ENCODE results near the gene FOXN4. TPM values are rescaled to one million over a fixed set of nuclear protein-coding genes. Genes with fewer than 3 reads are reported as not detected.

FOXN4 gene
- polyA plus RNA-seq, 1 donor (not counting 4 experiments of a cell fraction or from before 2014, with no cell fraction given), result not detected

DNA sequence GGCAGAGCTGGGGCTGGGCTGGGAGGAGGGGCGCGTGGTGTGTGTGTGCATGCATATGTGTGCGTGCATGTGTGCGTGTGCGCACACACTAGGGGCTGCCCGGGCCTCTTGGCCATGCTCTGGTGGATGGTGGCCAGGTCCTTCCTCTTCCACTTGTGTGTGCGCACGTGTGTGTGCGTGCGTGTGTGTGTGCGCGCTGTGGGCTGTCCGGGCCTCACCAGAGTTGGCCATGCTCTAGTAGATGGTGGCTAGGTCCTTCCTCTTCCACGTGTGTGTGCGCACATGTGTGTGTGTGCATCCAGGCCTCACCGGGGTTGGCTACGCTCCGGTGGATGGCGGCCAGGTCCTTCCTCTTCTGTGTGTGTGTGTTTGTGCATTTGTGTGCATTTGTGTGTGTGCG, 24.7 kb downstream of the FOXN4 start:
- TF ChIP-seq EZH2 (IDR thresholded peaks at IDR 0.05; ENCODE audit: low read length), result no peak
- TF ChIP-seq, protein P1, sequence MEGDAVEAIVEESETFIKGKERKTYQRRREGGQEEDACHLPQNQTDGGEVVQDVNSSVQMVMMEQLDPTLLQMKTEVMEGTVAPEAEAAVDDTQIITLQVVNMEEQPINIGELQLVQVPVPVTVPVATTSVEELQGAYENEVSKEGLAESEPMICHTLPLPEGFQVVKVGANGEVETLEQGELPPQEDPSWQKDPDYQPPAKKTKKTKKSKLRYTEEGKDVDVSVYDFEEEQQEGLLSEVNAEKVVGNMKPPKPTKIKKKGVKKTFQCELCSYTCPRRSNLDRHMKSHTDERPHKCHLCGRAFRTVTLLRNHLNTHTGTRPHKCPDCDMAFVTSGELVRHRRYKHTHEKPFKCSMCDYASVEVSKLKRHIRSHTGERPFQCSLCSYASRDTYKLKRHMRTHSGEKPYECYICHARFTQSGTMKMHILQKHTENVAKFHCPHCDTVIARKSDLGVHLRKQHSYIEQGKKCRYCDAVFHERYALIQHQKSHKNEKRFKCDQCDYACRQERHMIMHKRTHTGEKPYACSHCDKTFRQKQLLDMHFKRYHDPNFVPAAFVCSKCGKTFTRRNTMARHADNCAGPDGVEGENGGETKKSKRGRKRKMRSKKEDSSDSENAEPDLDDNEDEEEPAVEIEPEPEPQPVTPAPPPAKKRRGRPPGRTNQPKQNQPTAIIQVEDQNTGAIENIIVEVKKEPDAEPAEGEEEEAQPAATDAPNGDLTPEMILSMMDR (optimal IDR thresholded peaks at IDR 0.05 in 1 of 3, IDR thresholded peaks at IDR 0.05 in 1 of 3, conservative IDR thresholded peaks at IDR 0.05 in 1 of 3; ENCODE audit: extremely low read depth in 1 of 3, insufficient read depth in 2 of 3, low read length in 3 of 3), result no peak
- FAIRE-seq (no peak), DNase-seq (ENCODE audit: low read depth, low spot score) (no peak)
- Histone ChIP-seq H3K4me2 (ENCODE audit: control insufficient read depth, extremely low read depth, insufficient read depth, low read depth, low read length) (no peak overlapping the region), H3K9me3 (ENCODE audit: control insufficient read depth, low read depth, low read length) (no peaks in the 10 kb centered on the region), H4K20me1 (ENCODE audit: control insufficient read depth, extremely low read depth, insufficient read depth, low read length) (no peaks in the 10 kb centered on the region), H3K9ac (ENCODE audit: control insufficient read depth, extremely low read depth, insufficient read depth, low read length) (no peak overlapping the region), H3K4me3 (ENCODE audit: control insufficient read depth in 2 of 3, extremely low read depth in 1 of 3, insufficient read depth in 2 of 3, low read depth in 1 of 3, low read length in 3 of 3) (no peak overlapping the region), H2AFZ (ENCODE audit: control insufficient read depth, low read length) (no peak overlapping the region), H3K79me2 (ENCODE audit: control insufficient read depth, insufficient read depth, low read length) (no peaks in the 10 kb centered on the region), H3K27ac (ENCODE audit: control insufficient read depth, insufficient read depth, low read length) (no peak overlapping the region), H3K27me3 (ENCODE audit: control insufficient read depth, extremely low read depth, insufficient read depth, low read length) (no peaks in the 10 kb centered on the region), H3K9me1 (ENCODE audit: control insufficient read depth, extremely low read depth, insufficient read depth, low read length) (no peaks in the 10 kb centered on the region), H3K36me3 (ENCODE audit: control insufficient read depth in 2 of 2, extremely low read depth in 1 of 2, insufficient read depth in 2 of 2, low read length in 2 of 2) (no peaks in the 10 kb centered on the region), H3K4me1 (ENCODE audit: control insufficient read depth, extremely low read depth, insufficient read depth, low read length) (no peaks in the 10 kb centered on the region)
- dilution Hi-C loops (cut with MboI; ENCODE audit: extremely low pct_ligation_motif_present, low sequenced_read_pairs), result no loop called here

- FAIRE-seq (no peak), DNase-seq (ENCODE audit: low read depth, low spot score) (no peak)
- Histone ChIP-seq H3K27me3 (ENCODE audit: control insufficient read depth, extremely low read depth, insufficient read depth, low read length) (no peaks in the 10 kb centered on the region), H3K79me2 (ENCODE audit: control insufficient read depth, insufficient read depth, low read length) (no peaks in the 10 kb centered on the region), H3K4me2 (ENCODE audit: control insufficient read depth, extremely low read depth, insufficient read depth, low read depth, low read length) (no peak overlapping the region), H3K9ac (ENCODE audit: control insufficient read depth, extremely low read depth, insufficient read depth, low read length) (no peak overlapping the region), H3K4me3 (ENCODE audit: control insufficient read depth in 2 of 3, extremely low read depth in 1 of 3, insufficient read depth in 2 of 3, low read depth in 1 of 3, low read length in 3 of 3) (no peak overlapping the region), H2AFZ (ENCODE audit: control insufficient read depth, low read length) (no peak overlapping the region), H3K36me3 (ENCODE audit: control insufficient read depth in 2 of 2, extremely low read depth in 1 of 2, insufficient read depth in 2 of 2, low read length in 2 of 2) (no peaks in the 10 kb centered on the region), H3K9me3 (ENCODE audit: control insufficient read depth, low read depth, low read length) (no peaks in the 10 kb centered on the region), H3K4me1 (ENCODE audit: control insufficient read depth, extremely low read depth, insufficient read depth, low read length) (no peaks in the 10 kb centered on the region), H3K27ac (ENCODE audit: control insufficient read depth, insufficient read depth, low read length) (no peak overlapping the region), H4K20me1 (ENCODE audit: control insufficient read depth, extremely low read depth, insufficient read depth, low read length) (no peaks in the 10 kb centered on the region), H3K9me1 (ENCODE audit: control insufficient read depth, extremely low read depth, insufficient read depth, low read length) (no peaks in the 10 kb centered on the region)
- dilution Hi-C loops (cut with MboI; ENCODE audit: extremely low pct_ligation_motif_present, low sequenced_read_pairs), result no loop called here
- no peak for TF ChIP-seq EZH2 (IDR thresholded peaks at IDR 0.05; ENCODE audit: low read length)
- TF ChIP-seq, protein P1 (optimal IDR thresholded peaks at IDR 0.05 in 1 of 3, IDR thresholded peaks at IDR 0.05 in 1 of 3, conservative IDR thresholded peaks at IDR 0.05 in 1 of 3; ENCODE audit: extremely low read depth in 1 of 3, insufficient read depth in 2 of 3, low read length in 3 of 3), result no peak
Measured at GRCh38 chr12:109281452-109281851, 27.6 kb downstream of the FOXN4 start.

Measured in keratinocyte (primary cell).